Fibroblast of lung (primary cell): ENCODE measurements around the gene ARAP2. TPM values are rescaled to one million over a fixed set of nuclear protein-coding genes. Genes with fewer than 3 reads are reported as not detected.

Source experiments
- DNase-seq, 2 donors: peaks; one replicate each; pipeline versions ENCODE4 v3.0.0 to v3.0.0-alpha.2; 2010; ENCODE audit warnings: low read depth in 2 of 2
- H2AFZ ChIP-seq: 2 replicates; pipeline ENCODE4 v1.5.1; 2012; ENCODE audit warnings: low read length, control low read depth, inconsistent platforms
- H3K27ac ChIP-seq: 2 replicates; pipeline ENCODE4 v1.5.1; 2011; ENCODE audit warnings: low read length, control low read depth; ENCODE audit not compliant: insufficient read depth
- H3K27me3 ChIP-seq: 2 replicates; pipeline ENCODE4 v1.5.1; 2011; ENCODE audit warnings: mild to moderate bottlenecking, low read length; ENCODE audit not compliant: control insufficient read depth, insufficient read depth
- H3K36me3 ChIP-seq: 2 replicates; pipeline ENCODE4 v1.5.1; 2011; ENCODE audit warnings: low read length; ENCODE audit not compliant: control insufficient read depth, insufficient read depth
- H3K4me1 ChIP-seq: 2 replicates; pipeline ENCODE4 v1.5.1; 2011; ENCODE audit warnings: low read length; ENCODE audit not compliant: control insufficient read depth, insufficient read depth; ENCODE audit errors: extremely low read depth
- H3K4me2 ChIP-seq: 2 replicates; pipeline ENCODE4 v1.5.1; 2011; ENCODE audit warnings: low read length, control low read depth; ENCODE audit not compliant: insufficient read depth; ENCODE audit errors: extremely low read depth
- H3K4me3 ChIP-seq, 4 experiments: fragments of 200-600 bp in 1 of 4; sonication (generic) in 1 of 4; replicated peaks in 1 of 4; 2 replicates each; pipeline ENCODE4 v1.5.1; 2011 to 2016; ENCODE audit warnings: low read length in 4 of 4, low read depth in 3 of 4, mild to moderate bottlenecking in 3 of 4, control low read depth in 2 of 4, inconsistent platforms in 1 of 4, mixed read lengths in 1 of 4; ENCODE audit not compliant: insufficient read depth in 1 of 4; ENCODE audit errors: control extremely low read depth in 1 of 4
- H3K79me2 ChIP-seq: 2 replicates; pipeline ENCODE4 v1.5.1; 2012; ENCODE audit warnings: mild to moderate bottlenecking, low read length, inconsistent platforms; ENCODE audit not compliant: control insufficient read depth, insufficient read depth
- H3K9ac ChIP-seq: 2 replicates; pipeline ENCODE4 v1.5.1; 2011; ENCODE audit warnings: mild to moderate bottlenecking, low read length, control low read depth; ENCODE audit not compliant: insufficient read depth
- H3K9me3 ChIP-seq: 2 replicates; pipeline ENCODE4 v1.5.1; 2012; ENCODE audit warnings: low read depth, low read length; ENCODE audit not compliant: control insufficient read depth, insufficient read depth
- H4K20me1 ChIP-seq: 2 replicates; pipeline ENCODE4 v1.5.1; 2011; ENCODE audit warnings: low read length; ENCODE audit not compliant: control insufficient read depth, insufficient read depth; ENCODE audit errors: extremely low read depth
- CTCF ChIP-seq, 2 donors: IDR thresholded peaks in 1 of 2; conservative IDR thresholded peaks in 1 of 2; 1 replicate in 1 of 2; 2 replicates in 1 of 2; pipeline ENCODE4 v1.5.1; 2011 to 2012; ENCODE audit warnings: low read length in 2 of 2, control low read depth in 1 of 2, inconsistent platforms in 1 of 2, low read depth in 1 of 2, mild to moderate bottlenecking in 1 of 2
- EZH2 ChIP-seq: IDR thresholded peaks from 2 replicates; pipeline ENCODE4 v1.5.1; 2012; ENCODE audit warnings: low read length, control low read depth, mild to moderate bottlenecking; ENCODE audit errors: missing control alignments
- polyA plus RNA-seq, 2 donors: library from polyadenylated mRNA; depleted of rRNA in 1 of 2; stranded (reverse) in 1 of 2; unstranded in 1 of 2; fragments of >200 nt; gene quantifications; 2 replicates each; pipeline ENCODE4 v1.2.1, GENCODE V29; 2011 to 2012; ENCODE audit warnings: missing spikeins in 1 of 2
- total RNA-seq: library from RNA; depleted of rRNA; stranded (reverse); fragments of >200 nt; gene quantifications from 2 replicates; pipeline ENCODE4 v1.2.1, GENCODE V29; 2014

ARAP2 gene
- total and polyA plus RNA-seq, 2 donors (not counting 1 experiment from before 2014, with no cell fraction given) = 0.05 to 3.0 TPM

GRCh38 chr4:36024901-36025660, 219.2 kb downstream of the ARAP2 start:
- no peak overlapping the region for H3K9ac ChIP-seq
- no peak overlapping the region for H2AFZ ChIP-seq
- H3K4me1 ChIP-seq = no peaks in the 10 kb centered on the region
- no peaks in the 10 kb centered on the region for H4K20me1 ChIP-seq
- no peak overlapping the region for H3K27ac ChIP-seq
- TF ChIP-seq CTCF (conservative IDR thresholded peaks at IDR 0.05 in 1 of 2, IDR thresholded peaks at IDR 0.05 in 1 of 2; ENCODE audit: low read depth in 1 of 2, low read length in 2 of 2) (no peak), EZH2 (no peak)
- H3K27me3 ChIP-seq = no peaks in the 10 kb centered on the region
- H3K79me2 ChIP-seq = no peaks in the 10 kb centered on the region
- H3K4me2 ChIP-seq = no peak overlapping the region
- H3K36me3 ChIP-seq = no peaks in the 10 kb centered on the region
- no peak overlapping the region for H3K4me3 ChIP-seq
- H3K9me3 ChIP-seq = no peaks in the 10 kb centered on the region
- no peak for DNase-seq

DNA sequence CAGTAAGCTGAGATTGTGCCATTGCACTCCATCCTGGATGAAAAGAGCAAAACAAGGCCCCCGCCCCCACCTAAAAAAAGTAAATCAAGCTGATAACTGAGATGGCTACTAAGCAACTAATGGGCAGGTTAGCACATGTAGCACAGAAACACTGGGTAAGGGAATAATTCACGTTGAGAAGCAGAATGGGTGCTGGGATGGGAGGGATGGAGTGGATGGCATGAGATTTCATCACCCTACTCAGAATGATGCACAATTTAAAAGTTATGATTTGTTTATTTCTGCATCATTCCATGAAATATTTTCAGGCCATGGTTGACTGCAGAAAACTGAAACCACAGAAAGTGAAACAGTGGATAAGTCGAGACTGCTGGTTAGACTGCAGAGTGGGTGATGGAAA, 224.0 kb downstream of the ARAP2 start:
- Histone ChIP-seq H3K4me3 (no peak overlapping the region), H3K4me2 (no peak overlapping the region), H3K4me1 (no peaks in the 10 kb centered on the region), H2AFZ (no peak overlapping the region), H3K36me3 (no peaks in the 10 kb centered on the region), H3K9me3 (no peaks in the 10 kb centered on the region), H3K27me3 (no peaks in the 10 kb centered on the region), H3K27ac (no peak overlapping the region), H3K79me2 (no peaks in the 10 kb centered on the region), H4K20me1 (no peaks in the 10 kb centered on the region), H3K9ac (no peak overlapping the region)
- TF ChIP-seq EZH2 (no peak), CTCF (conservative IDR thresholded peaks at IDR 0.05 in 1 of 2, IDR thresholded peaks at IDR 0.05 in 1 of 2; ENCODE audit: low read depth in 1 of 2, low read length in 2 of 2) (no peak)
- DNase-seq = no peak

Other genes starting within 250 kb of the ARAP2 start
- gene DTHD1, start 37.1 kb upstream of the ARAP2 start, total RNA-seq = not detected in 2 replicates
- gene DTHD1, start 37.1 kb upstream of the ARAP2 start, polyA plus RNA-seq = not detected in 2 replicates